Ishikawa (cell line): Measurements from ENCODE around the gene HHIPL1.

ENCODE experiments used
- EGR1 ChIP-seq: IDR thresholded peaks from 2 replicates; pipeline ENCODE4 v1.6.1; 2012
- EP300 ChIP-seq: IDR thresholded peaks from 2 replicates; pipeline ENCODE4 v1.6.1; 2012; ENCODE audit warnings: borderline replicate concordance
- FOXM1 ChIP-seq: IDR thresholded peaks from 2 replicates; pipeline ENCODE4 v1.6.1; 2012; ENCODE audit warnings: low read depth, borderline replicate concordance
- RAD21 ChIP-seq: IDR thresholded peaks from 2 replicates; pipeline ENCODE4 v1.6.1; 2012; ENCODE audit warnings: low read depth
- TCF12 ChIP-seq: IDR thresholded peaks from 2 replicates; pipeline ENCODE4 v1.6.1; 2012; ENCODE audit warnings: low read depth
- TF ChIP-seq, protein P1 (sequence below): IDR thresholded peaks from 2 replicates; pipeline ENCODE4 v1.6.1; 2012; ENCODE audit warnings: low read depth, mild to moderate bottlenecking
- TF ChIP-seq, protein P2 (sequence below): IDR thresholded peaks from 2 replicates; pipeline ENCODE4 v1.6.1; 2012

DNA sequence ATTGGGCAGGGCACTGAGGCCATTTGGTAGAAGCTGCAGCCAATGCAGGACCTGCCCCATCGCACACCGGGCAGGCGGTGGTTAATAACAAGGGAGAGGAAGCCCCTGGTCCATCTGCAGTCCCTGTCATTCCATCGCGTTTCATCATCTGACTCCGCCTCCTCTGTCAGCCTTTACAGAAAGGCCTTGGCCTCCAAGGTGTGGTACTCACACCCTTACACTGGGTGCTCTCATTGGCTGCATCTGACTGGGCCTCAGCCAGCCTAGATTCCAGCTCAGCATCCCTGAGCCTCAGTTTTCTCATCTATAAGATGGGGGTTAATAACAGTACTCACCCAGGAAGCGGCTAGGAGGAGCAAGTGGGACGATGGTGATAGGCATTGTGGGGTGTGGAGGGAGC, 14.7 kb upstream of the HHIPL1 start:
- TF ChIP-seq EP300 (no peak), EGR1 (no peak), FOXM1 (no peak), RAD21 (no peak), TCF12 (no peak)
- TF ChIP-seq, protein P1, sequence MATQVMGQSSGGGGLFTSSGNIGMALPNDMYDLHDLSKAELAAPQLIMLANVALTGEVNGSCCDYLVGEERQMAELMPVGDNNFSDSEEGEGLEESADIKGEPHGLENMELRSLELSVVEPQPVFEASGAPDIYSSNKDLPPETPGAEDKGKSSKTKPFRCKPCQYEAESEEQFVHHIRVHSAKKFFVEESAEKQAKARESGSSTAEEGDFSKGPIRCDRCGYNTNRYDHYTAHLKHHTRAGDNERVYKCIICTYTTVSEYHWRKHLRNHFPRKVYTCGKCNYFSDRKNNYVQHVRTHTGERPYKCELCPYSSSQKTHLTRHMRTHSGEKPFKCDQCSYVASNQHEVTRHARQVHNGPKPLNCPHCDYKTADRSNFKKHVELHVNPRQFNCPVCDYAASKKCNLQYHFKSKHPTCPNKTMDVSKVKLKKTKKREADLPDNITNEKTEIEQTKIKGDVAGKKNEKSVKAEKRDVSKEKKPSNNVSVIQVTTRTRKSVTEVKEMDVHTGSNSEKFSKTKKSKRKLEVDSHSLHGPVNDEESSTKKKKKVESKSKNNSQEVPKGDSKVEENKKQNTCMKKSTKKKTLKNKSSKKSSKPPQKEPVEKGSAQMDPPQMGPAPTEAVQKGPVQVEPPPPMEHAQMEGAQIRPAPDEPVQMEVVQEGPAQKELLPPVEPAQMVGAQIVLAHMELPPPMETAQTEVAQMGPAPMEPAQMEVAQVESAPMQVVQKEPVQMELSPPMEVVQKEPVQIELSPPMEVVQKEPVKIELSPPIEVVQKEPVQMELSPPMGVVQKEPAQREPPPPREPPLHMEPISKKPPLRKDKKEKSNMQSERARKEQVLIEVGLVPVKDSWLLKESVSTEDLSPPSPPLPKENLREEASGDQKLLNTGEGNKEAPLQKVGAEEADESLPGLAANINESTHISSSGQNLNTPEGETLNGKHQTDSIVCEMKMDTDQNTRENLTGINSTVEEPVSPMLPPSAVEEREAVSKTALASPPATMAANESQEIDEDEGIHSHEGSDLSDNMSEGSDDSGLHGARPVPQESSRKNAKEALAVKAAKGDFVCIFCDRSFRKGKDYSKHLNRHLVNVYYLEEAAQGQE, result no peak
- TF ChIP-seq, protein P2, sequence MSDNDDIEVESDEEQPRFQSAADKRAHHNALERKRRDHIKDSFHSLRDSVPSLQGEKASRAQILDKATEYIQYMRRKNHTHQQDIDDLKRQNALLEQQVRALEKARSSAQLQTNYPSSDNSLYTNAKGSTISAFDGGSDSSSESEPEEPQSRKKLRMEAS, result no peak
